Activated CD4-positive, alpha-beta T cell treated with anti-CD3 and anti-CD28 coated beads, Interleukin-2, amount 50 U/mL, for 1 hour (primary cell): ENCODE measurements around the gene BORCS6.
"Not testable (repeated sequence)": the region's sequence is repeated elsewhere in the genome, so short reads cannot be mapped to it uniquely, and the experiment has no call there.

Experiments
- DNase-seq: peaks from one replicate; pipeline ENCODE4 v3.0.0-alpha.2; 2020

Gene BORCS6

DNA sequence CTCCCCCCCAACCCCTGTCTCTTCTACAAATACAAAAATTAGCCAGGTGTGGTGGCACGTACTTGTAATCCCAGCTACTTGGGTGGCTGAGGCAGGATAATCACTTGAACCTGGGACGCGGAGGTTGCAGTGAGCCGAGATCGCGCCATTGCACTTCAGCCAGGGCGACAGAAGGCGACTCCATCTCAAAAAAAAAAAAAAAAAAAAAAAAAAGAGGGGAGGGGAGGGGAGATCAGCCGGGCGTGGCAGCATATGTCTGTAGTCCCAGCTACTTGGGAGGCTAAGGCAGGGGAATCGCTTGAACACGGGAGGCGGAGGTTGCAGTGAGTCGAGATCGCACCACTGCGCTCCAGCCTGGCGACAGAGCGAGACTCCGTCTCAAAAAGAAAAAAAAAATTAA, 19.8 kb downstream of the BORCS6 start:
- not testable (repeated sequence) for DNase-seq

DNA sequence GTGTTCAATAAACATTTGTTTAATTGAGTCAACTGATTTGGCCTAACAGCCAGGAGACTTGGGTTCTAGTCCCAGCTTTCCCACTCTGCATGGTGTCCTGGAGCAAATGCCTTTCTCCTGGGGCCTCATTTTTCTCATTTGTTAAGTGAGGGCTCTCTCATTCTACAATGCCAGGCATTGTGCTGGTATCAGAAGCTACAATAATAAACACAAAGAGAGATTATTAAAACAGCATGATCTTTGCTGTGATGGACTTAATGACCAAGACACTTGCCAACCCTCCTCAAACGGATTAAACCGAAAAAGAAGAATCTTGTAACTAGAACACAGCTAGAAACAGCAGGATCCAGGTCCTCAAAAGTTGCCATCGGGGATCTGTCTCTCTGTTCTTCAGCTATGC, 22.5 kb downstream of the BORCS6 start:
- DNase-seq, result no peak

DNA sequence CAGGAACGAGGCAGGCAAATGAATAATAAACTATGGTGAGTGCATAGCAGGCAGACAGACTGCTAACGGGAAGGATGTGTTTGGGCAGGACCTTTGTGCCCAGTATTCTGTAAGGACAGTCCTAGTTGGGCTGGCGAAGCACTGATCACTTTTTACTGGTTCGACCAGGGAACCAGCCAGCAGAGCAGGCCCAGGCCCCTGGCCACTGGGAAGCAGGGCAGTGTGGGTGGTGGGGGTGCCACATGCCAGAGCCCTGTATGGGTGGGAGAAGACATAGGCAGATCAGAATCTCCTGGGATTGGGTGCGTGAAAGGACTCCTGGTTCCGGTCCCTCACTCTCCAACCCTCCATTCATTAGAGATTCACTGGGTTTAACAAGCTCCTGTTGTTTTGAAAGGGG, 23.2 kb downstream of the BORCS6 start:
- no peak for DNase-seq

DNA sequence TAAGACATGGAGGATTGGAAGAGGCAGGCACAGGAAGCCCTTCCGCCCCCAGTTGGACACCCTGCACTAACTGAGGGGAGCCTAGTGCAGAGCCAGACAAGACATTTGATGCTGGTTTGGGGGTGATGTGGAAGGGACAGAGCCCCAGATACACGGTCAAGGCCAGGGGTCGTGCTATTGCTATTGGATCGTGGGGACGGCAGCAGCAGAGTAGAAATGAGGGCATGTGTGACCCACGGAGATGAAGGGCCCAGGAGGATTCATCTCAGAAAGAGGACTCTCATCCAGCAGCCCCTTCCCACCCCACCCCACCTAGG, 25.2 kb downstream of the BORCS6 start:
- no peak for DNase-seq

DNA sequence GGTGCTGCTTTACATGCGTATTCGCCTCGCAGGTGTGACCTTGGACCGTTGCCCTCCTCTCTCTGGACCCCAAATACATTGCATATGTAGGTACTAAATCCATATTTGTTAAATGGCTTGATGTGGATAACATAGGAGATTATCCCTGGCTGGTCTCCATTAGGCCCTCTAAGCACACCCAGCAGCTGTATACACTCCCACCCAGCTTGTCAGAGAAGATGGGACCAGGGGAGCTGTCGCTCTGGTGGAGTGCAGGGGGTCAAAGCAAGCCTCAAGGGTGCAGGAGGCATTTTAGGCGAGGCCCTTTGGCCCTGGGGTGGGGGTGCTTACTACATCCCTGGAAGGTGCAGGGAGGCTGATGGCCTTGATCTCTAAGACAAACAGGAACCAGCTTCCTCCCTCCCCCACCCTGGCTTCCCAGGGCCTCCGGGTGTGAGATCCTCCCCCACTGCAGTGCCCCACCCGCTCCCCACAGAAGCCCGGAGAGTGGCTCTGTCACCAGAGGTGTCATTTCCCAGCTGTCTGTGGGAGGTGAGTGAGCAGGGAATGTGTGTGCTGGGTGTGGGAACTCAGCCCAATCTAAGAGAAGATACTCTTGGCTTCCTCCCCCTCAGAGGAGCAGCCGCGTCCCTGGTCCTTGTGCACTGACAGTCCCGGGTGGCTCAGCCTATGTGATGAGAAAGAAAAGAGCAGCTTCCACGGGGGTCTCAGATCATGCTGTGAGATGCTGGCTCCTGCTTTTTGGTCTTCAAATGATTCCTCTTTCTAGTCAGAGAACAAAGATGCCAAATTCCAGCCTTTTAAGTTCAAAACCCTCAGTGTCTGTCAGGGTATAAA, 25.8 kb downstream of the BORCS6 start:
- DNase-seq, result peak; percentile 58

DNA sequence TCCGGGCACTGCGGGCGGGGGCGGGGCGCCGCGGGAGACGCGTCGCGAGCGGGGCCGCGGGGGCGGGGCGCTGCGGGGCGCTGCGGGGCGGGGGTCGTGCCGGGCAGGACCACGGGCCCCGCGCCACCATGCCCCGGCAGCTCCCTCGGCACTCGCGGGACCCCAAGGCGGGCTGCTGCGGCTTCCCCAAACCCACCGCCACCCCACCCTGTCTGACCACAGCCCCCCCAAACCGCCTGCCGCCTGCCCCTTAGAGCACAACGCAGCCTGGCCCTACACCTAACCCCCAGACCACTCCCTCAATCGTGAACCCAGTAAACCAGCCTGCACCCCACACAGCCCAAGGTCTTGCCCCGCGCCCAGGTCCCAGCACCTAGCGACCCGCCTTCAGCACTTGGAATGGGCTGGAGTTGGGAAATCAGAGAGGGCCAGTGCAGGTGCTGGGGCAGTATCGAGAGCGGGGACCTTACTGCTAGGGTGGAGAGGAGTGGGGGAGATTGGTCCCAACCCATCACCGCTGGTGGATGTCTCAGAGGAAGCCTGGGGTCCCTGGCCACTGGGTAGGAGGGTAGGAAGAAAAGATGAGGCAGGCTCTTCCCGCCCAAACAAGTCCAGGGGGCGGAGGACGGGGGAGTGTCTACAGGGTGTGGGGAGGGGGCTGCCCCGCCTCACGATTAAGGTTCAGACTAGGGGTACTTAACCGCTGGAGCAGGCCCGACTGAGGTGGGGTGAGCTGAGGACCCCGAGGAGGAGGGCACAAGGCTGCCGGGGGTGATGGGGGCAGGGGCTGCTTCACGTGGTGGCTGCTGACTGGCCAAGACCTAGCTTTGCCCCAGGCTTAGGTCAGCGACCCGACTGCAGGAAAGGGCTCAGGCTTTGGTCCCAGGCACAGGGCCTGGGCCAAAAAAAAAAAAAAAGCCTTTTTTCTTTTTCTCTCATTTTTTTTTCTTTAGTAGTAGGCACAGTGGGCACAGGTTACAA, 26.7 kb downstream of the BORCS6 start:
- DNase-seq, result no peak

DNA sequence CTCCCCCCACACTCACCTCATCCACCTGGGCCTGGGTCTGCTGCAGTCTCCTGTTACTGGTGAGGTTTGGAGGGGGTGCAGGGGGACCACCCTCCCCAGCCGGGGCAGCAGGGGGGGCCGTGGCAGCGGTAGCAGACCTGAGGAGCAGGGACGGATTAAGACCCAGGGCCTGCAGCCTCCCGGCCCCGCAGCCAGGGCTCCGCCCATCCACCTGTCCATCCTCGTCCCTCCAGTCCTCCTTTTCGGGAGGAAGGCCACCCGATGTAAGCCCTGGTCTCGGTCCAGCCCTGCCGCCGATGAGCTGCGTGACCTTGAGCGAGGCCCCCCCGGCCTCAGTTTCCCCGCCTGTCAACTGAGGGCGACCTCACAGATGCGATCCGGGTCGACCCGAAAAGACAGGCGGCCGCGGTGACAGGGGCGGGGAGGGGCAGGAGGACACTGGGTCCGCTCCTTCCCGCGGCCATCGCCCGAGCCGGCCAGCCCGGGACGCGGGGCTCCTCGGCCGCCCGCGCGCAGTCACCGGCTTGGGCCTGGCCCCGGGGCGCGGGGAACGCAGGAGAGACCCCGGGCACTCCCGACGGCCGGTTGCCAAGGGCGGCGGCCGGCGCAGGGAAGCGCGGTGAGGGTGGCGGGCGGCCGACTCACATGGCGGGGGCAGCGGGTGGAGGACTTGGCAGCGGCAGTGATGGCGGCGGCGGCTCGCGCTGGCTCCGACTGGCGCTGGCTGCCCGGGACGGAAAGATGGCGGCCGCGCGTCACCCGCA, 27.6 kb downstream of the BORCS6 start, which contains the start of gene VAMP2:
VAMP2 (minus strand) TSS at position 716 of the 764 bp plus-strand sequence; CDS start at position 647, 69 bp downstream.
- peak; percentile 81 for DNase-seq

DNA sequence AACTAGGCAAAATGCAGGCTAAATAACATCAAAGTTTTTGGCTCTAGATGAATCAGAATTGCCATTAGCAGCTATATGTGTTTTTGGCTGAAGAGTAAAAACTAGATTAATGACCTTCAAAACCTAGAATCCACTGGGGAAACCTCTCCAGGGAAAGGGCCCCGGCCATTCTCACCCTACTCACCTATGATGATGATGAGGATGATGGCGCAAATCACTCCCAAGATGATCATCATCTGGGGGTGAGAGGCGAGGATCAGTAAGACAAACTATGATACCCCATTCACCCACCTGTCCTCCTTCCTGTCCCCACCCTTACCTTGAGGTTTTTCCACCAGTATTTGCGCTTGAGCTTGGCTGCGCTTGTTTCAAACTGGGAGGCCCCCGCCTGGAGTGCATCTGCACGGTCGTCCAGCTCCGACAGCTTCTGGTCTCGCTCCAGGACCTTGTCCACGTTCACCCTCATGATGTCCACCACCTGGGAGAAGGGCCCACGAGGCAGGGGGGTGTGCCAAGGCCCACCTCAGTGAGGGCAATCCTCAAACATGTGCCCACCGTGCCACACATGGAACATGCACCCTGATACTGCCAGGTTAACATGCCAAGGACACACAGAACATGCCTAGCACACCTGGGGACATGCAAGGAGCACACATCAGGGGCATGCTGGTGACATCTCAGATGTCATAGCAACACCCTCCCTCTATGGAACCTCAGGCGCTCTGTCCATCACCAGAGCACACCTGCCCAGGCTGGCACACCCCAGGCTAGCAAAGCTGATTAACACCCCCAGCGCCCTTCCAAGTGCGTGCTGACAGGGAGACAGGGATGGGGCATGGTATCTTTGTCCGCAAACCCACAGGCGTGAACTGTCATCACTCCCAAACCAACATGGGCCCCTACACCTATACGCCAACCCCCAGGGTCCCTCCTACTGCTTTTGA, 28.4 kb downstream of the BORCS6 start:
- DNase-seq, result no peak

DNA sequence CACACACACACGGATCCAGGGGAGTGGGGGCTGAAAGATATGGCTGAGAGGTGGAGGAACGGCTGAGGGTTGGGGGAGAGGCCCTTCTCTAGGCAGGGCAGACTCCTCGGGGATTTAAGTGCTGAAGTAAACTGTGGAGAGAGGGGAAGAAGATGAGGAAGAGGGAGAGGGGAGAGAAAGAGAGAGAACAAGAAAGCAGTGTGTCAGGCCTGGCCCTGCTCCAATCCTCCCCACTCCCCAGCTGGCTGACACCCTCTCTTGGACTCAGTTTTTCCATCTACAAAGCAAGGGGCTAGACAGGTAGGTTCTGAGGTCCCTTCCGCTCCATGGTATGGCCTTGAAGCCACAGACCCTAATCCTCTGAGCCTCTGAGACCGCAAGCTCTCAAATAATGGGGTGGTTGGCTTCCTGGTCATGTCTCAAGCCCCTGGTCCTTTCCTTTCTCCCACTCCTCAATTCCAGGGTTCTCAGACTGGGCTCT, 29.2 kb downstream of the BORCS6 start:
- DNase-seq, result no peak

DNA sequence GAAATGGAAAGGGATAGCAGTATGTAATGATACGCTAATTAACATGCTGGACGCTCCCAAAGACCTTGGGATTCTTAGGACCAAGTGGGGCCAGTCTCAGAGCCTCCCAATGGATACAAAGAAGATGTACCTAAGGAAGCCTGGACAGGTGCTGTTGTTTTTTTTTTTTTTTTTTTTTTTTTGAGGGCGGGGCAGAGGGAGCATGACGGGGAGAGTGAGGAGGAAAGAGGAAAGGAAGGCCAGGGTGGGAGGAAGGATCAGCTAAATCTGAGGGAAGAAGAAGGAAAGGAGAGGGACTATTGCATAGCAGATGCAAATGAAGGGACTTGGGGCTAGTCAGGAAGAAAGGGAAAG, 29.8 kb downstream of the BORCS6 start:
- no peak for DNase-seq

DNA sequence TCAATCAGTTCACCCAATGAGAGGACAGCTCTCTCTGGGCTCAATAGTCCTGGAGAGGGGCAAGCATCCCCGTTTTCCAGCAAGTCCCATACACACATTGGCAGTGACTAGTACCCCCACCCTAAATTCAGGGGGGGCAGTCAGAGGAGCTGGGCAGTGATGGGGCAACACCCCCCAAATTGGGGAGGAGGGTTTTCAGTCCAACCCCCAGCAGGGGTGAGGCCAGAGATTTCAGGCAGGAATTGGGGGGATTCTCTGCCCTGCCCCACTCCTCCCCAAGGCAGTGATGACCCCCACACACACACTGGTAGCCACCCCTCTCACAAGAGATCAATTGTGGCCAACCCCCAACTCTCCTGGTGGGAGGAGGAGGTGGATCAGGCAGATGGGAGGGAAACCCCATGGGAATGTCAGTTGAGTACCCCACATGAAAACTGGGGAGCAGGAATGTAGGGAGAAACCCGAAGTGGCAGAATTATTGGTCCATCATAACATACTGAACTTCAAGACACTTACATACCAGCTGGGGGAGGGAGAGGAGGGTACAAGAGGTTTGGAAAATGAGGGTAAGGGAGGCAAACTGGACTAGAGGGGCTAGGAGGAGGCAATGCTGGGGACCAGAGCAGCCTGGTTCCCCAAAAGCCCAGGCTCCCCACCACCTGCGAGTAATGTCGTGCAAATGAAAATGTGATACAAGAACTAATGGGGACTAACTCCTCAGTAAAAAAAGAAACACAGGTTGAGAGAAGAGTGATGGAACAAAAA, 30.3 kb downstream of the BORCS6 start:
- DNase-seq, result no peak

DNA sequence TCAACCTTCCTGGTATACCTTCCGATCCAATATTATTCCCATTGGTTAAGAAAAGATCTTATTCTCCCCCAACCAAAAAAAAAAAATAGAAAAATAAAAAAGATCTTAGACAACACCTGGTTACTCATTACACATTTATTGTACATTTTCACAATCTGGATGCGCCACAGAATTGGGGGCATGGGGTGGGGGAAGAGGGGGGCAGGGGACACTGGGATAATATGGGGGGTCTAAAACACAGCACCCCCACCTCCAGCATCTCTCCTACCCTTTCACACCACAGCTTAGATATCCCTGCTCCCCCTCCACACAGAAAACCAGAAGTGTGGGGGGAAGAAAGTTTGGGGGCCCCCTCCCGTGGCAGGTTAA, 31.0 kb downstream of the BORCS6 start:
- DNase-seq, result no peak

DNA sequence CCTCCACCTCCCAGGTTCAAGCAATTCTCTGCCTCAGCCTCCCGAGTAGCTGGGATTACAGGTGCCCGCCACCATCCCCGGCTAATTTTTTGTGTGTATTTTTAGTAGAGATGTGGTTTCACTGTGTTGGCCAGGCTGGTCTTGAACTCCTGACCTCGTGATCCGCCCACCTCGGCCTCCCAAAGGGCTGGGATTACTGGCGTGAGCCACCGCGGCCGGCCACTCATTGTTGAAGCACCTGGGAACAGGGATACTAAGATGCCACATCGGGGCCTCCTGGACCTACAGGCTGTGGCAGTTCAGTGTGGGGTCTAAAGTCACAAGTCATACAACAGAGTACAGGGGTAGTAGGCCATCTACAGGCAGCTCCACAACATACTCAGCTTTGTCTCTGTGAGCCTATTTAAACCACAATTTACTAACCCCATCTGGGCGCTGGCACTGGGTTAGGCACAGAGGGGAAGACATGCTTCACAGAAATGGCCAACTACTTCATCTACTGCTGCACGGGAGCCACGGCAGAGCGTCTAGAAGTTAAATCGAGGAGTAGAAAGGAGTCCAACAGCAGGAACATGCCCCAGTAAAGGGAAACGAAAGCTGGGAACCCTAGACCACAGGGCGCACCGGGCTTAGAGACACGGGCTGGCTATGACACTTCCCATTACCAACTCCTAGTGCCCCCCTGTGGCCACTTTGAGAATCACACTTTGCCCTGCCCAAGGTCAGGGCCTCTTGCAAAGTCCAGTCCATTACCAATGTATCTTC, 31.5 kb downstream of the BORCS6 start:
- DNase-seq, result peak; percentile 84

DNA sequence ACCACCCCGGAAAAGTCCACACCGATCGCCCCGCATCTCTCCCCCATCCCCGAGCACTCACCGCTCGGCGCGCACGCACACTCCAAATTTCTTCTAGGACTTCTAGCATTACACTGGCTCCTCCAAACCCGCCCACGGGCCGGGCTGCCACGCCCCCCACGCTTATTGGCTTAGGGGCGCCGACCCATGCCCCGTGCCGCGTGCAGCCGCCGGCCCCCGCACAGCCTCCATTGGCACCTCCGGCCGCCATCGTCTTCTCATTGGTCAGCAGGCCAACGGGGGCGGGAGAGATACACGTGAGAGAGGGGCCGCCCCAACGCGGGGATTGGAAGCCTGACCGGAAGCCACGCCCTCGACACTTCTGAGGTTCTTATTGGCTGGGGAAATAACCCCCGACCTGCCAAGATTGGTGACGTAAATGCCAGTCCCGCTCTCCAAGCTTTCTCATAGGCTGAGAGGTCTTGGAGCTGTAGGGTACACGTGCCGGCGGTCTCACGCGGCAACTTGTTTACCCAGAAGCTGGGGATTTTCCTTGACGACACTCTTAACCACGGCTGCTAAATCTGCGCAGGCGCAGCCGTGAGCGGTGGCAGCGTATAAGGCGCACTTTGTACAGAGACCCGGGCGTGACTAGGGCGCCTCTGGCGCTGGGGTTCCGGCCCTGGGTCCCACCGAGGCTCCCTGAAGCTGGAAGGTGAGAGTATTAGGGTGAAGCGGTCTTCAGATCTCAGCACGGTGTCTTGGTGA, 33.6 kb downstream of the BORCS6 start:
- DNase-seq, result peak; percentile 100

DNA sequence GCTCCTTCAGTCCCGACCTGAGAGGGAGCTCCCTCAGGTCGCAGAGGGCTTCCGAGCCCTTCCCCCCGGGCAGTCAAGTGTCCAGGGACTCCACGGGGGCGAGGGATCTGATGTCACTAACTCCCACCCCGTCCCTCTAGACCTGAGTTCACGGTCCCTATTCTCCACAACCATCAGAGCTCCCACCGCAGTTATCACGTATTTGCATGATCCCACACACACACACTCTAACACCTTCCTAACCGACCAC, 34.1 kb downstream of the BORCS6 start:
- DNase-seq, result no peak

DNA sequence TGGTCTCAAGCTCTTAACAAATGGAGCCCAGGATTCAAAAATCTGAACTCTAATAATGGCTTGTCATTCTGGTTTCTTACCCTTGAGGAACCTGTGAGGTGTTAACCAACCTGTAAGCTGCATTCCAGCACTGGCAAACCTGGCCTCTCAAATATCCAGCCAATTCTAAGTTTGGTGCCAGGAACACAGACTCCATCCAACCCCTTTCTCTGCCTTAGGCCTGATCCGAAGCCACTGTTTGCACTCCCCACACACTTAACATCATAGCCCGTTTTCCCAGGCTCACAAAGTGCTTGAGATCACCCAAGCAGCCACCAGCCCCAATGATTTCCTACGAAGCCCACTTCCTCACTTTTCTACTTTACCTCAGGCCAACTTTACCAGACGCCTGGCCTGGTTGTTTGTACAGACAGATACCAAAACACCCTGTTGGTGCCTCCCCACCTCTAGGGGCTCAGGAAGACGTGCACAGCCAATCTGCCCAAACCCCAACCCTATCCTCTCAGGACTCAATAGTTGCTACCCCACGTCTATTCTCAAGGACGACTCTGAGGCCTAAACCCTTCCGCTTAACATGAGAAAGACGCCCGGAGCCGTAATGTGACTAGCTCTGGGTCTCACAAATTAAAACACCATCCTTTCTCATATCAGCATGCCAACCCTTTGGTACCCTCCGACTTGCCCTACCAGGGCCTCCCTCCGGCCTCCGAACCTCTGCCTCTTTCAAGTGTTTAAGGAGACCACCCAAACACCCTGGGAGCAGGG, 34.6 kb downstream of the BORCS6 start:
- no peak for DNase-seq

DNA sequence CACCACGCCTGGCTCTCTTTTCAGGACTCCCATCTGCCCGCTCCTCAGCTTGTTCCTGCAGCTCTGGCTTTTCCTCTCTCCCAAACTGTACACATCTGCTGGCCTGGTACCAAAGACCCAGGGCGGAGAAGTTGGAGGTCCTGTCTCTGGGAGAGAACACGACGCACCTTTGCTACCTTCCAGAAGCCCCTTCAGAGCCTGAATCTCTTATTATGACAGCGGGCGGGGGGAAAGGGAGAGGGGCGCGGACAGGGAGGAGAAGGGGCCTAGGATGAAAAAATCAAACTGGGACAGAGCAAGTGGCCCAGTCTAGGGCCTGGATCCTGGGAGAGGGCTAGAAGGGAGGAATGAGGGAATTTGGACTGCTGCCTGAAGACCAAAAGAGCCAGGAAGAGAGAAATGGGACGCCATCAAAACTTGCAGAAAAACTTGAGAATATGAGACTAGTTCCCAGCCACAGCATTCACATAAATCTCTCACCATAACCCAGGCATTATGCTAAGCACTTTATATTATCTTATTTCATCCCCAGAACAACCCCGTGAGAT, 35.3 kb downstream of the BORCS6 start:
- no peak for DNase-seq

DNA sequence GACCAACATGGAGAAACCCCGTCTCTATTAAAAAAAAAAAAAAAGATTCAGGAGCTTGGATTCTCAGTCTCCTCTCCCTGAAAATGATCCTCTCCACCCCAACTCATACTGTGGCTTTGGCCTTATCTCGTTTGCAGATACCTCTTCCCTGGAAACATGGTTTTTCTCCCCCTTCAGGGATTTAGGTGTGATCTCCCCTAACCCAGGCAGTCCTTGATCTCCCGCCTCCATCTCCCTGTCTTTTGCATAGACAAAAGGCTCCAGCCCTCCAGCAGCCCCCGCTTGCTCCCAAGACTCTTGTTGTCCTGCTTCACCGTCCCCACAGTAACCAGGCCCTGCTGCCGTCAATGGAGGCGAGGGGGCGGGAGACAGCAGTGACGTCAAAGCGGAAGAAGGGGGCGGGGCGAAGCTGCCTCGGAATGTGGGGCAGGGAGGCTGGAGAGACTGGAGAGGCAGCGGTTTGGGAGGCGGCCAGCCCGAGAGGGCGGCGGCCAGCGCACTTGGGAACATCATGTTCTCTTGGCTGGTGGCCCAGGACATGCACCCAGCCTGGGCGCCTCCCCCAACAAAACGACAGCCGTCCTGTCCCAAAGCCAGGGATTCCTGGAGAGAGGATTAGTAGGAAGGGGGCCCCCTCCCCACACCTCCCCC, 35.9 kb downstream of the BORCS6 start:
- peak; percentile 94 for DNase-seq
